GM12873 (cell line): ENCODE data around the gene FOXI2.

Experiments
- TF ChIP-seq, protein P1 (sequence below): IDR thresholded peaks from 2 replicates; pipeline ENCODE4 v1.5.1; 2012; ENCODE audit warnings: low read depth, mild to moderate bottlenecking, moderate library complexity, low read length, control low read depth; ENCODE audit not compliant: insufficient read depth; ENCODE audit errors: missing control alignments

FOXI2 gene

DNA sequence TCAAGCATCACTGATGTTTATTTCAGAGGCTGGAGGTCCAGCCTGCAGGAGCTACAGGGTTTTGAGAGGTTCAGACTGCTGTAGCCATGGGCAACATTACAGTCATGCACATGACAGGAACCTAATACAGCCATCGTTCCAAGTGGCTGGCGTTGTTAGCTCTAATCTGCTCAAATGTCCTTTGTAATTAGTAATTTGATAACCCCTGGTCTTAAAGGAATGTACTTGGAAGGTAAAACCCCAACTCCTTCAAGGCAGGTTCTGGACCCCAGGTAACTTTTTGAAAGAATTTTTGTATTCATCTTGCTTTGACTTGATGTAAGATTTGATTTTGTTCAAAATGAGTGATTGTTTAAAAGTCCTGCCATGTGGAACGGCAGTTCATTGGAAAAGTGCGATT lies 34.7 kb upstream of the FOXI2 start:
- TF ChIP-seq, protein P1, sequence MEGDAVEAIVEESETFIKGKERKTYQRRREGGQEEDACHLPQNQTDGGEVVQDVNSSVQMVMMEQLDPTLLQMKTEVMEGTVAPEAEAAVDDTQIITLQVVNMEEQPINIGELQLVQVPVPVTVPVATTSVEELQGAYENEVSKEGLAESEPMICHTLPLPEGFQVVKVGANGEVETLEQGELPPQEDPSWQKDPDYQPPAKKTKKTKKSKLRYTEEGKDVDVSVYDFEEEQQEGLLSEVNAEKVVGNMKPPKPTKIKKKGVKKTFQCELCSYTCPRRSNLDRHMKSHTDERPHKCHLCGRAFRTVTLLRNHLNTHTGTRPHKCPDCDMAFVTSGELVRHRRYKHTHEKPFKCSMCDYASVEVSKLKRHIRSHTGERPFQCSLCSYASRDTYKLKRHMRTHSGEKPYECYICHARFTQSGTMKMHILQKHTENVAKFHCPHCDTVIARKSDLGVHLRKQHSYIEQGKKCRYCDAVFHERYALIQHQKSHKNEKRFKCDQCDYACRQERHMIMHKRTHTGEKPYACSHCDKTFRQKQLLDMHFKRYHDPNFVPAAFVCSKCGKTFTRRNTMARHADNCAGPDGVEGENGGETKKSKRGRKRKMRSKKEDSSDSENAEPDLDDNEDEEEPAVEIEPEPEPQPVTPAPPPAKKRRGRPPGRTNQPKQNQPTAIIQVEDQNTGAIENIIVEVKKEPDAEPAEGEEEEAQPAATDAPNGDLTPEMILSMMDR: no peak

DNA sequence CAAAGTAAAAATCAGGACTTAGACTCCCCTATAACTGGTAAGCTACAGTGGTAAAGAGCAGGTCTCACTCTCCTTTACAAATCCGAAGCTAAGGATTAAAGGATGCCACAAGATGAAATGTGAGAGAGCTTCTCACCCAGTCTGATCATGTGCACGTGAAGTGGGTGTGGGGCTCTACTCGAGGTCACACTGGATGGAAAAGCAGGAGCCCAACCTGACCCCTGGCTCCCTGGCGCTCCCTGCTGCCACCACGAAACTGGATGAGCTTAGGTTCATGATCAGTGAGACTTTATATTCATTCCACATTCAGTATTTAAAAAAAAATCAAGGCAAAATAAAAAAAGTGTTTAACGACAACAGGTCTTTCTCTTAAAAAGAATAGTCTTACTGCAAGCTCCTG lies 21.7 kb upstream of the FOXI2 start:
- TF ChIP-seq, protein P1: no peak

DNA sequence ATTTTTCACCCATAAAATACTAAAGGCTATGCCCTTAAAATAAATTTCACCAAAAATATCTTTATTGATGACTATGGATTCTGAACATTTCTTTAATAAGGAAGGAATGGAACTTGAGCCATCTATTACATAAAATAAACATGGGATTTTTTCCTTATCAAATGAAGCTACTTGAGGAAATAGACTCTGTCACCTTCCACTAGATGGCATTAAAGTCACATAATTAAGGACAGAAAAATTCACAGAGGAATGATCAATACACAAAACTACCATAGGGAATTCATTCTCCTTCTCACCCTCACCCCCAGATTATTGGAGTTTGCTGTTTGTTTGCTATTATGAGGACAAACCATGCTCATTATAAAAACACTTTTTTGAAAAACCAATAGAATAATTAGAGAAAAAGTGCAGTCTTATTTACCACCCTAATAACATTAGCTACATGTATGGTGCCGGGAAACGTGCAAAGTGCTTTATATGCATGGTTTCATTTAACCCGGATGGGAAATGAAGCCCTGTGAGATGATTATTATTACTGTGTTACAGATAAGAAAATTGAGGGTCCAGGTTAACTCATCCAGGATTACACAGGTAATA lies 21.1 kb upstream of the FOXI2 start:
- TF ChIP-seq, protein P1: peak; percentile 28

DNA sequence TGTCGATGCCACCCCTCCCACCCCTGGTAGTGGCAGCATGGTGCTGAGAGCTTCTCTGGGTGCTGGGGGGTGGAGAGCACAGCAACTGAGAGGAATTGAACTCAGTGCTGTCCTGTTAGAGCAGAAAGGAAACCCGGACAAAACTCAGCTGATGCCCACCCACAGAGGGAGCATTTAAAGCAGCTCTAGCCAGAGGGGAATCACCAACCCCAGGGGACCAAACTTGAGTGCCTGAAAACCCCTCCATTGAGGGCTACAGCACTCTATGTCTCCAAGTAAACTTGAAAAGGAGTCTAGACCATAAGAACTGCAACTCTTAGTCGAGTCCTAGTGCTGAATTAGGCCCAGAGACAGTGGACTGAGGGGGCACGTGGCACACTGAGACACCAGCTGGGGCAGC lies 16.8 kb upstream of the FOXI2 start:
- TF ChIP-seq, protein P1: no peak

DNA sequence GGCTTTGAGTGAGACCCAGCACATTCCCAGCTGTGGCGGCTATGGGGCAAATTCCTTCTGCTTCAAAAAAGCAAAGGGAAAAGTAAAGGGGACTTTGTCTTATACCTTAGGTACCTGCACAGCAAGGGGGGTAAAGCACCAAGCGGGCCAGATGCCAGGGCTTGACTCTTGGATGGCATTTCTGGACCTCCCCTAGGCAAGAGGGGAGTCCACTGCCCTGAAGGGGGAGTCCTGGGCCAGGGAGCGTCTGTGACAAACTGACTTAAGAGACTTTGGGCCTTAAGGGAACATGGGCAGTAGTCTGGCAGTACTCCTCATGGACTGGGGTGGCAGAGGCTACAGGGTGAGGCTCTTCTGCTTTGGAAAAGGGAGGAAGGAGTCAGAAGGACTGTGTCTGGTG lies 16.1 kb upstream of the FOXI2 start:
- TF ChIP-seq, protein P1: no peak

DNA sequence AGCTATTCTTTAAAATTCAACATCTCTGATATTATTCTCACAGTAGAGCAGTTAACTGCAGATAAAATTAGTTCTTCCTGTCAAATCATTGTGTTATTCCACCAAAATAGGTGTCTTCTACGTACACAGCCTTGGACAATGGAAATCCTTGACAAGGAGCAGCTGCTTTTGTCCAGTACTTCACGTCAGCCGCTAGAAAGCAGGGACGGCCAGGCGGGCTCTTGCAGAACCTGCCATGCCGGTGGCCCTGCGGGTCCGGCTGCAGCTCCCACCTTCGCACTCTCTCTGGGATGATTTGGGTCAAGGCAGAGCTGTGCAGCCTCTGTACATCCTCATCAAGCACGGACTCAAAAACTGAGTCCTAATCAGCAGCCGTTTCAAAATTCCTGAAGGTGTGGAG lies 2.2 kb upstream of the FOXI2 start:
- TF ChIP-seq, protein P1: no peak

DNA sequence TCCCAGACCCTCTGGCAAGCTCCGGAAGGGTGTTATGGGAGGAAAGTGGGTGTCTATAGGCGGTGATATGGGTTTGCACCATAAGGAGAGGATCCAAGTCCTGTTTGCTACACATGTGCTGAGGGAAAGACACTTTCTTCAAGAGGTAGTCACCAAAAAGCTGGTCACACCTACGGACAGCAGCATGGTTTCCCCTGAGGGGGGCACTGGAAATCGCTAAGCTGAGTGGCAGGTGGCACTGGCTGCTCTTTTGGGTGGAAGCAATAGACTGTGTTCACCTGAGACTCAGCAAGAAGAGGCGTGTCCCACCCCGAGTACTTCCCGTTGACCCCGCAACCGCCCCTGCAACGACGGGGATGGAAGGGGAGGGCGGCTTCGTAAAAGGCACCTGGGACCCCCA lies 1.8 kb upstream of the FOXI2 start:
- TF ChIP-seq, protein P1: no peak
